Measurements from ENCODE around the gene PTPMT1. TPM values are rescaled to one million over a fixed set of nuclear protein-coding genes. Genes with fewer than 3 reads are reported as not detected.
A peak's percentile ranks its signal among the peaks of the same experiment; 100 is the strongest.

PTPMT1 gene
- total and polyA plus RNA-seq, 2 experiments from 2014 or later, result 106 to 109 TPM

DNA sequence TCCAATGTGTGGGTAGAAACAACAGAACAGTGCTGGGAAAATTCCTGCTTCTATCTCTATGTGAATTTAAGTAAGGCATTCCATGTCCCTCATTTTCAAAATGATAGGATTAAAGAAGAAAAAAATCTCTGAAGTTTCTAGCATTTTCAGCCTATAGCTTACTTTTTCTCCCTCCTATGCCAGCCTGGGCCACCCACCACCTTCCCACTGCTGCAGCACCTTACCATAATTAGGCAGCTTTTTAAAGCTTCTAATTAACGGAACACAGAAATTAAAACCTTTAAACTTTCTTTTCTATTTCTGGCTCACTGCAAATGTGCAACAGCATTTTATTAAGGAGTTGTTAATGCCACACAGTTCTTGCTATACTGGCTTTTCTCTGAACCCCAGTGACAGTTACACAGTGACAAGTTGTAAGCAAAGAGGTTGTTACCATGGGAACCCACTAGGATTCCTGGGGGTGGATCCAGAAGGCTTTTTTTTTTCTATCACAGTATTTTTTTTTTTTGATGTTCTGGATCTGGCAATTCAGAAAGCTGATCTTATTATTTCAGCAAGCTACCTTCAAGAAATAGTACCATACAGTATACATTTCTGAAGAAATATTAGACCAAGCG is 32.7 kb upstream of the PTPMT1 start (continued):
- TF ChIP-seq, protein P1, sequence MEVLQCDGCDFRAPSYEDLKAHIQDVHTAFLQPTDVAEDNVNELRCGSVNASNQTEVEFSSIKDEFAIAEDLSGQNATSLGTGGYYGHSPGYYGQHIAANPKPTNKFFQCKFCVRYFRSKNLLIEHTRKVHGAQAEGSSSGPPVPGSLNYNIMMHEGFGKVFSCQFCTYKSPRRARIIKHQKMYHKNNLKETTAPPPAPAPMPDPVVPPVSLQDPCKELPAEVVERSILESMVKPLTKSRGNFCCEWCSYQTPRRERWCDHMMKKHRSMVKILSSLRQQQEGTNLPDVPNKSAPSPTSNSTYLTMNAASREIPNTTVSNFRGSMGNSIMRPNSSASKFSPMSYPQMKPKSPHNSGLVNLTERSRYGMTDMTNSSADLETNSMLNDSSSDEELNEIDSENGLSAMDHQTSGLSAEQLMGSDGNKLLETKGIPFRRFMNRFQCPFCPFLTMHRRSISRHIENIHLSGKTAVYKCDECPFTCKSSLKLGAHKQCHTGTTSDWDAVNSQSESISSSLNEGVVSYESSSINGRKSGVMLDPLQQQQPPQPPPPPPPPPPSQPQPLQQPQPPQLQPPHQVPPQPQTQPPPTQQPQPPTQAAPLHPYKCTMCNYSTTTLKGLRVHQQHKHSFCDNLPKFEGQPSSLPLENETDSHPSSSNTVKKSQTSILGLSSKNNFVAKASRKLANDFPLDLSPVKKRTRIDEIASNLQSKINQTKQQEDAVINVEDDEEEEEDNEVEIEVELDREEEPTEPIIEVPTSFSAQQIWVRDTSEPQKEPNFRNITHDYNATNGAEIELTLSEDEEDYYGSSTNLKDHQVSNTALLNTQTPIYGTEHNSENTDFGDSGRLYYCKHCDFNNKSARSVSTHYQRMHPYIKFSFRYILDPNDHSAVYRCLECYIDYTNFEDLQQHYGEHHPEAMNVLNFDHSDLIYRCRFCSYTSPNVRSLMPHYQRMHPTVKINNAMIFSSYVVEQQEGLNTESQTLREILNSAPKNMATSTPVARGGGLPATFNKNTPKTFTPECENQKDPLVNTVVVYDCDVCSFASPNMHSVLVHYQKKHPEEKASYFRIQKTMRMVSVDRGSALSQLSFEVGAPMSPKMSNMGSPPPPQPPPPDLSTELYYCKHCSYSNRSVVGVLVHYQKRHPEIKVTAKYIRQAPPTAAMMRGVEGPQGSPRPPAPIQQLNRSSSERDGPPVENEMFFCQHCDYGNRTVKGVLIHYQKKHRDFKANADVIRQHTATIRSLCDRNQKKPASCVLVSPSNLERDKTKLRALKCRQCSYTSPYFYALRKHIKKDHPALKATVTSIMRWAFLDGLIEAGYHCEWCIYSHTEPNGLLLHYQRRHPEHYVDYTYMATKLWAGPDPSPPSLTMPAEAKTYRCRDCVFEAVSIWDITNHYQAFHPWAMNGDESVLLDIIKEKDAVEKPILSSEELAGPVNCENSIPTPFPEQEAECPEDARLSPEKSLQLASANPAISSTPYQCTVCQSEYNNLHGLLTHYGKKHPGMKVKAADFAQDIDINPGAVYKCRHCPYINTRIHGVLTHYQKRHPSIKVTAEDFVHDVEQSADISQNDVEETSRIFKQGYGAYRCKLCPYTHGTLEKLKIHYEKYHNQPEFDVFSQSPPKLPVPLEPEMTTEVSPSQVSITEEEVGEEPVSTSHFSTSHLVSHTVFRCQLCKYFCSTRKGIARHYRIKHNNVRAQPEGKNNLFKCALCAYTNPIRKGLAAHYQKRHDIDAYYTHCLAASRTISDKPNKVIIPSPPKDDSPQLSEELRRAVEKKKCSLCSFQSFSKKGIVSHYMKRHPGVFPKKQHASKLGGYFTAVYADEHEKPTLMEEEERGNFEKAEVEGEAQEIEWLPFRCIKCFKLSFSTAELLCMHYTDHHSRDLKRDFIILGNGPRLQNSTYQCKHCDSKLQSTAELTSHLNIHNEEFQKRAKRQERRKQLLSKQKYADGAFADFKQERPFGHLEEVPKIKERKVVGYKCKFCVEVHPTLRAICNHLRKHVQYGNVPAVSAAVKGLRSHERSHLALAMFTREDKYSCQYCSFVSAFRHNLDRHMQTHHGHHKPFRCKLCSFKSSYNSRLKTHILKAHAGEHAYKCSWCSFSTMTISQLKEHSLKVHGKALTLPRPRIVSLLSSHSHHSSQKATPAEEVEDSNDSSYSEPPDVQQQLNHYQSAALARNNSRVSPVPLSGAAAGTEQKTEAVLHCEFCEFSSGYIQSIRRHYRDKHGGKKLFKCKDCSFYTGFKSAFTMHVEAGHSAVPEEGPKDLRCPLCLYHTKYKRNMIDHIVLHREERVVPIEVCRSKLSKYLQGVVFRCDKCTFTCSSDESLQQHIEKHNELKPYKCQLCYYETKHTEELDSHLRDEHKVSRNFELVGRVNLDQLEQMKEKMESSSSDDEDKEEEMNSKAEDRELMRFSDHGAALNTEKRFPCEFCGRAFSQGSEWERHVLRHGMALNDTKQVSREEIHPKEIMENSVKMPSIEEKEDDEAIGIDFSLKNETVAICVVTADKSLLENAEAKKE (CRISPR knock-in tag; IDR thresholded peaks at IDR 0.05), result no peak

DNA sequence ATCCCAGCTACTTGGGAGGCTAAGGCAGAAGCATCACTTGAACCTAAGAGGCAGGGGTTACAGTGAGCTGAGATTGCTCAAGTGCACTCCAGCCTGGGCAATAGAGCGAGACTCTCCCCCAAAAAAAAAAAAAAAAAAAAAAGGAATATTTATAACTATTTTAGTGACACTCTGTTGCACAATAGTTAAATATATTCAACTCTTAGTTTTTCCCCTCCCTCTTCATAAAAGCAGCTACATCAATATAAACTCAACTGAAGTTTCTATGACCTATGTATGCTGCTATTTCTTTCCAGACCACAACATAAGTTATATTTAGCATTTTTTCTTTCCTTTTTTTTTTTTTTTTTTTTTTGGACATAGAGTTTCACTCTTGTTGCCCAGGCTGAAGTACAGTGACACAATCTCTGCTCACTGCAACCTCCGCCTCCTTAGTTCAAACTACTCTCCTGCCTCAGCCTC is 31.7 kb upstream of the PTPMT1 start:
- TF ChIP-seq CREB1 (CRISPR knock-in tag; IDR thresholded peaks at IDR 0.05; ENCODE audit: low read depth), result no peak
- TF ChIP-seq JUNB (IDR thresholded peaks at IDR 0.05; ENCODE audit: unreplicated experiment), result no peak
- TF ChIP-seq, protein P1 (CRISPR knock-in tag; IDR thresholded peaks at IDR 0.05), result no peak
- TF ChIP-seq EZH2 (IDR thresholded peaks at IDR 0.05; ENCODE audit: low read depth, unreplicated experiment), result no peak
- TF ChIP-seq, protein P2, sequence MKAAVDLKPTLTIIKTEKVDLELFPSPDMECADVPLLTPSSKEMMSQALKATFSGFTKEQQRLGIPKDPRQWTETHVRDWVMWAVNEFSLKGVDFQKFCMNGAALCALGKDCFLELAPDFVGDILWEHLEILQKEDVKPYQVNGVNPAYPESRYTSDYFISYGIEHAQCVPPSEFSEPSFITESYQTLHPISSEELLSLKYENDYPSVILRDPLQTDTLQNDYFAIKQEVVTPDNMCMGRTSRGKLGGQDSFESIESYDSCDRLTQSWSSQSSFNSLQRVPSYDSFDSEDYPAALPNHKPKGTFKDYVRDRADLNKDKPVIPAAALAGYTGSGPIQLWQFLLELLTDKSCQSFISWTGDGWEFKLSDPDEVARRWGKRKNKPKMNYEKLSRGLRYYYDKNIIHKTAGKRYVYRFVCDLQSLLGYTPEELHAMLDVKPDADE (IDR thresholded peaks at IDR 0.05), result no peak
- no peak for TF ChIP-seq POLR2AphosphoS5 (IDR thresholded peaks at IDR 0.05; ENCODE audit: low read depth)
- TF ChIP-seq STAT1 (IDR thresholded peaks at IDR 0.05; ENCODE audit: unreplicated experiment), result no peak
- DNase-seq (ENCODE audit: low spot score) (no peak), ATAC-seq (no peak)

More for the DNA sequence above, 31.7 kb upstream of the PTPMT1 start:
- peaks cover 1% of the 10 kb centered on the region for H3K27me3 Mint-ChIP-seq (ENCODE audit: insufficient read depth, low read depth, poor library complexity)
- peaks cover 14% of the 10 kb centered on the region for H3K4me1 Mint-ChIP-seq
- Histone ChIP-seq H3K4me3 (no peak overlapping the region), H4K20me1 (replicated peaks; ENCODE audit: insufficient read depth) (peaks cover 87% of the 10 kb centered on the region), H3K4me2 (no peak overlapping the region), H3K36me3 (ENCODE audit: insufficient read depth) (no peaks in the 10 kb centered on the region), H3K27ac (ENCODE audit: low read depth) (0 out of 2 replicates have a peak overlapping the region, but pooled peaks have one; percentile 57), H3F3A (replicated peaks; ENCODE audit: low read depth) (no peaks in the 10 kb centered on the region), H2AFZ (no peak overlapping the region), H3K4me1 (ENCODE audit: insufficient read depth) (peaks cover 20% of the 10 kb centered on the region), H3K79me2 (replicated peaks; ENCODE audit: insufficient read depth) (peaks cover 100% of the 10 kb centered on the region), H3K9me2 (ENCODE audit: insufficient read depth) (no peaks in the 10 kb centered on the region; the same call in 1 of the 2 replicates), H3K27me3 (ENCODE audit: insufficient read depth) (no peaks in the 10 kb centered on the region)
- H3K36me3 Mint-ChIP-seq (ENCODE audit: low read depth), result peaks cover 15% of the 10 kb centered on the region; the same call in 2 of the 3 replicates
- no peak overlapping the region for H3K4me3 Mint-ChIP-seq
- H3K9me3 Mint-ChIP-seq, result no peaks in the 10 kb centered on the region
- H3K27ac Mint-ChIP-seq, result no peak overlapping the region

Data from GM23338 (cell line).